Measurements from ENCODE around the gene PRKCB.

PRKCB gene

DNA sequence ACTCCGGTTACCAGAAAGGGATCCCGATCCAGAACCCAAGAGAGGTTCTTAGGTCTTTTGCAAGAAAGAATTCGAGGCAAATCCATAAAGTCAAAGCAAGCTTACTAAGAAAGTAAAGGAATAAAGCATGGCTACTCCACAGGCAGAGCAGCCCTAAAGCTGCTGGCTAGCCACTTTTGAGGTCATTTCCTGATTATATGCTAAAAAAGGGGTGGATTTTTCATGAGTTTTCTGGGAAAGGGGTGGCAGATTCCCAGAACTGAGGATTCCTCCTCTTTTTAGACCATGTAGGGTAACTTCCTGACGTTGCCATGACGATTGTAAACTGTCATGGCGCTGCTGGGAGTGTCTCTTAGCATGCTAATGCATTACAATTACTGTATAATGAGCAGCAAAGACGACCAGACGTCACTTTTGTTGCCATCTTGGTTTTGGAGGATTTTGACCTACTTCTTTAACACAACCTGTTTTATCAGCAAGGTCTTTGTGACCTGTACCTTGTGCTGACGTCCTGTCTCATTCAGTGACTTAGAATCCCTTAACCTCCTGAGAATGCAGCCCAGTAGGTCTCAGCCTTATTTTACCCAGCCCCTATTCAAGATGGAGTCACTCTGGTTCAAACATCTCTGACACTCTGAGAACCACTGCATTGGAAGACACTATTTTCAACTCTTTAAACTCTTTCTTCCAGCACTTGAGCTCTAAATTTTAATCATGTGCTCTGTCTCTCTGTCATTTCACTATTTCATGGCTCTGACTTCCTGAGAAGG is 216.7 kb downstream of the PRKCB start:
- no peak for DNase-seq

DNA sequence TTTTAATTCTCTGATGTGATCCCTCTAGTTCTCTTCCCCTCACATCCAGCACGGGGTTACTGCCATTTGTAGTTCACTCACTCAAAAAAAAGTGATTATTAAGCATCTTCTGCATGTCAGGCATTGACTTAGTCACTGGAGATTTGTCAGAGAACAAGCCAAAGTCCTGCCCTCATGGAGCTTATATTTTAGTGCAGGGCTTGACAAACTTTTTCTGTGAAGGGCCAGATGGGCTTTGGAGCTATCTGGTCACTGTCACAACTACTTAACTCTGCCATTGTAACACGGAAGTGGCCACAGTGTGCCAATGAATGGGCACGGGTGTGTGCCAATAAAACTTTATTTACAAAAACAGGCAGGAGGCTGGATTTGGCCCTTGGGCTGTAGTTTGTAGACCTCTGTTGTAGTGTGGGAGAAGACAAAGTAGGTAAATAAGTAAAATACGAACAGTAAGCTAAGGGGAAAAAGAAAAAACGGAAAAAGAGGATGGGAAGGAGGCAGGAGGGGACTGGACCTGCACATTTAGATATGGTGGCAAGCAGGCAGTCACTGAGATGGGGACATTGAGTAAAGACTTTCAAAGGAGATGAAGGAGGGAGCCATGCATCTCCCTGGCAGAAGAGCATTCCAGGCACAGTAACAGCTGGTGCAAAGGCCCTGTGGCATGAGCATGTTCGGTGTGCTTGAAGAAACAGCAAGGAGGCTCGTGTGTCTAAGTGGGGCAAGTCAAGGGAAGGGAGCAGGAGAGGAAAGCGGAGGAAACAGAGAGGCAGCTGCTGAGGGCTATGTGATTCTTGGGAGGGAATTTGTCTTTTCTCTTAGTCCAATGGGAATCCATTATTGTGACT is 217.5 kb downstream of the PRKCB start:
- DNase-seq: no peak

DNA sequence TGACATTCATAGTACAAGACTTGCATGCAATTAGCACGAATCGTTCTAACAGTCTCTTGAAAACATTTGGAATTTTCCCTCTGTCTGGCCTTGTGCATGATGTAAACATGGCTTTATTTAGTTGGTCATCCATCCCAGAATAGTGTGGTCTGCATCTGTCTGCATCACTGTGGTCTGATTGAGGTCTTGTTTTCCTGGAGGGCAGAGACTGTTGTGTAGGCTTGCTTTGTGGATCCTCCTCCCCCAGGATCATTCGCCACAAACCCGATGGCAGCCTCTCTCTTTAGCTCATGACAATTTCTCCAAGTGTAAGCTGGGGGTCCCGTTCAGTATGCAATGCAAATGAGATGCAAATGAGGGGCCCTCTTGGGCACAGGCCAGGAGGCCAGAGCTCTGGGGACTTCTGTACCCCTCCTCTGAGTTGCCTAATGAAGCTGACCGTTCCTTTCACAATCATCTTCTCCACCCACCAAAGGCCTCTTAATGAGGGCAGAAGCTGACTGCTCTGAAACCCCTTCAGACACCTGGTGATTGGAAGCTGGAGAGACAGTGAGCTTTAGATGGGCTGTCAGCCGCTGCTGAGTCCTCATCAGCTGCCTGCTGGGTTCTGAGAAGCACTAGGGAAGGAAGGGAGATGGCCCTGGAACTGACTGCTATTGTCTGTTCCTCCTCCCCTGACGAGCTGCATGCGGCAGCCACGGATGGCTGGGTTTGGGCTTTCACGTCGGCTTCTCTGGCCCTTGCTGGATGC is 219.1 kb downstream of the PRKCB start:
- DNase-seq: no peak

DNA sequence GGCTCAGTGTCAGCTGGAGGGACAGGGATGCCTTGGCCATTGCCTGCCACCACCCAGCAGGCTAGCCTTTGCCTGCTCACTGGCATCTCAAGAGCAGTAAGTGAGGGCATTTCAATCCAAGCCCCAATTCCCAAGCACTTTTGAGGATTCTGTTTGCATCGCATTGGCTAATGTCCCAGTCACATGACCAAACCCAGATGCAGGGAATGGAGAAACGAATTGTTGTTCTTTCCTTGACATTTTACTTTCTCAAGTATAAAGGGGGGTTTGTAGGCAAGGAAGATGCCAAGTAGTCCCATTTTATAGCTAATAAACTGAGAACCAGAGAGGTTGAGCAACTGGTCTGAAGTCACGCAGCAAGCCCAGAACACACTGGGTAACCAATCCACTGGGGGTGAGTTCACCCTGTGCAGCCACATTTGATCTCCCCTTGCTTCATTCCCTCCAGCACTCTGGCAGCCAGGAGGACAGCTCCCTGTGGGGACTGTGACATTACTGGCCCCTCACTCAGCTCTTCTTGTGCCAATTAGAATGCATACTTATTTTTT is 226.6 kb downstream of the PRKCB start:
- no peak for DNase-seq

DNA sequence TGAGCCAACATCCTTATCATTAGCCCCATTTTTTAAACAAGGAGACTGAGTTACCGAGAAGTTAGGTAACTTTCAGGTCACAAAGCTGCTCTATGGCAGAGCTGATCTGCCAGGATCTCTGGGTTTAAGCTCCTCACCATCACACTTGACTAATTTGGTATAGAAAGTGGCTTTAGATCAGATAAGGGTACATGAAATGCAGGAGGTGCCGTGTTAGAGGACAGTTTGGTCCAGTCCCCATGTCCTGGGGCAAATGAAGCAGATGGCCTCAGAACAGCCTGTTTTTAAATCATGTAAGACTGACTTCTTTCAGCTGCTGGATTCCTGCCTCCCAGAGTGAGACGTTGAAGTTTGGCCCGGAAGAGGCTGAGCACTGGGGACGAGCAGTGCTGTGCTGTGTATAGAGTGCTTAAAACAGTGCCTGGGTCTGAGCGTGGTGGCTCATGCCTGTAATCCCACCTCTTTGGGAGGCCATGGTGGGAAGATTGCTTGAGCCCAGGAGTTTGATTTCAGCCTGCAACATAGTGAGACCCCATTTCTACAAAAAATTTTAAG is 233.3 kb downstream of the PRKCB start:
- no peak for DNase-seq

DNA sequence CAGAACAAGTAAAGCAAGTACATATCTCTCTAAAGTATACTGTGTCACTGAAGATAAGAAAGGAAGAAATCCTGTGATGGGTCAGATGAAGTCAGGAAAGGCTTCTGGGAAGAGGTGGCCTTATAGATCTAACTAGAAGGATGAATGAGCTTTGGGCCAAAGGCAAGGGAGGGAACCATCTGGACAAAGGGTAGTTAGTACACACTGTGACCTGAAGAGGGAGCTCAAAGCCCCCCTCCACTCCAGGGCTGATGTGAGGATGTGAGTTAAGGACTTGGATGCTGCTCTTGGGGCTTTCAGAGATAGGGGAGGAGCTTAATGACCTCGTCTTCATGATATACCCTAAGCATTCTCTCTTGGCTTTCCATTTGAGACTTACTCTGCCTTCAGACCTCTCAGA is 235.1 kb downstream of the PRKCB start:
- DNase-seq: no peak

DNA sequence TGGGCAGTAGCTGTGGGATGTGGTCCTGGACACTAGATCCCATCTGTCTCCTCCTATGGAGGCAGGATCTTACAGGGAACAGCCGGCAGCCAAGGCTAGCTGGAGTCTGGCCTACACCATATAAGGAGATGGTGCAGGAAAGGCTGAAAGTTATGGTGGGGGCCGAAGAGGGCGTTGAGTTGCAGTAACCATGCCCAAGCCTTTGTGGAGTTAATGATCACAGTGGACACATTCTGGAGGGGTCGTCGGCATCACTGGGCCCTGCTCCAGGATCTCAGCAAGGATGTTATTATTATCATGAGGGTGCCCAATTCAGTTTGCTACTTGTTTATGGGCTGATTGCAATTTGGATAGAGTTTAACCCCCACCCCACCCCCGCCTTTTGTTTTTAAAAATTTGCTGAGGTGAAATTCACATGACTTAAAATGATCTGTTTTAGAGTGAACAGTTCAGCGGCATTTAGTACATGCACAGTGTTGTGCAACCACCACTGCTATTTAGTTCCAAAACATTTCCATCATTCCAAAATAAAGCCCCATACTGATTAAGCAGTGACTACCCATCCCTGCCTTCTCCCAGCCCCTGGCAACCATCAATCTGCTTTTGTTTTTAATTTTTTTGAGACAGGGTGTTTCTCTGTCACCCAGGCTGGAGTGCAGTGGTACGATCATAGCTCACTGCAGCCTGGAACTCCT is 236.0 kb downstream of the PRKCB start:
- DNase-seq: no peak

DNA sequence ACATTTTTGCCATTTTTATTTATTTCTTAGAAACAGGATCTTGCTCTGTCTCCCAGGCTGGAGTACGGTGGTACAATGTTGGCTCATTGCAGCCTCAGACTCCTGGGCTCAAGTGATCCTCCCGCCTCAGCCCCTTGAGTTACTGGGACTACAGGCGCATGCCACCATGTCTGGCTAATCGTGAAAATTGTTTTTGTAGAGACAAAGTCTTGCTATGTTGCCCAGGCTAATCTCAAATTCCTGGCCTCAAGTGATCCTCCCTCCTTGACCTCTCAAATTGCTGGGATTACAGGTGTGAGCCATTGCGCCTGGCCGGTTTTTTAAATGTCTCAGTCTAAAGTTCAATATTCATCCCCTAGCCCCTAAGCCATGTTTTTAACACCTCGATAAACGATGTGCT is 237.5 kb downstream of the PRKCB start:
- DNase-seq: no peak

DNA sequence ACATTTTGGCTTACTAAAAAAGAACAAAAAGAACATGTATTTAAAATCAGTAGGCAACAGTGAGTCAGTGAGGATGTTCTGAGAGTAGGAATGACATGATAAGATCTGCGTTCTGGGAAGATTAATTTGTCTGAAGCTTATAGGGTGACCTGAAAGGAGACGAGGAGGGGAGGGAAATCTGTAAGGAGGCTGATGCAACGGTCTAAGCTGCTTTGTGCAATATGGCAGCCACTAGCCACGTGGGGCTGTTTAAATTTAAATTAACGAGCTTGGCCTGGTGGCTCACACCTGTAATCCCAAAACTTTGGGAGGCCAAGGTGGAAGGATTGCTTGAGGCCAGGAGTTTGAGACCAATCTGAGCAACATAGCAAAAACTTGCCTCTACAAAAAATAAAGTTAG is 238.8 kb downstream of the PRKCB start:
- DNase-seq: no peak

DNA sequence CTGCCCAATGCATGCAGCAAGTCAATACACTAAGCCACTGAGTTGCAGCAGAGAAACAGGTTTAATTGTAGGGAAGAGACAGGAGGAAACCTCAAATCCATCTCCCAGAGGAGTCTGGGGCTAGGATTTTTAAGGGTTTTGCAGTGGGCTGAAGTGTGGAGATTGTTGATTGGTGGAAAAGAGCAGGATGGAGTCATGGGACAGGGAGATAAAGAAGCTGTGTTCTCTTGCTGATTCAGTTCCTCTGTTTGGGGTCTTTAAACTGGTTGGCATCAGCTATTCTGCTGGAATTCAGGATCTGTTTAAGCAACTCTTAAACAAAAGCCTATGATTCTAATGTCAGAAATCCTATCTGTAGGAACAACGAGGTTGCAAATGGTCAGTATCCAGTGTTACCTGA is 239.5 kb downstream of the PRKCB start:
- no peak for DNase-seq

DNA sequence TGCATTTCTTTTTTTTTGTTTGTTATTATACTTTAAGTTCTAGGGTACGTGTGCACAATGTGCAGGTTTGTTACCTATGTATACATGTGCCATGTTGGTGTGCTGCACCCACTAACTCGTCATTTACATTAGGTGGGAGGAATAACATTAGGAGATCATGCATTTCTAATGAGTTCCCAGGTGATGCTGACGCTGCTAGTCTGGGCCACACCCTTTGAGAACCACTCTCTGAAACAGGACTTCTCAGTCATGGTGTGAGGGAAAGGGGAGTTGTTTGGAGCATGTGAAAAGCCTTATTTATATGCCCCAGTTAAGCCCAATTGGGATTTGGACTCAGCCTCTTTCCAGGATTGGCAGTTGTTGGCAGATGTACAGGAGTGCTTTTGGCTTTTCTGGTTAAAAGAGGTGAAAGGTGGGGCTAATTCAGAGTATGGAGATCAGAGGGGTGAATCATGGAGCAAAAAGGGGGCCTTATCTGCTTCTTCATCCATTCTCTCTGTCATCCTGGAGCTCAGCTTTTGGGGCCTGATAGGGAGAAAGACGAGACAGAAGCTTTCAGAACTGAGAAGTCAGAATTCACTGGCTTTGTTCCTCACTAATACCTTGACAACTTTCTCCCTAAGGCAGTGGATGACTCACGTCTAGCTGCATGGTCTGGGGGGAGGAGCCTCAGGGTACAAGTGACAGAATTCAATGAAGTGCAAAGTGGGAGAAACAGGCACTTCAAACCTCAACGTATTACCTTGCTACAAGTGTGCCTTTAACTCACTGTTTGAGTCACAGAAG is 240.3 kb downstream of the PRKCB start:
- no peak for DNase-seq

DNA sequence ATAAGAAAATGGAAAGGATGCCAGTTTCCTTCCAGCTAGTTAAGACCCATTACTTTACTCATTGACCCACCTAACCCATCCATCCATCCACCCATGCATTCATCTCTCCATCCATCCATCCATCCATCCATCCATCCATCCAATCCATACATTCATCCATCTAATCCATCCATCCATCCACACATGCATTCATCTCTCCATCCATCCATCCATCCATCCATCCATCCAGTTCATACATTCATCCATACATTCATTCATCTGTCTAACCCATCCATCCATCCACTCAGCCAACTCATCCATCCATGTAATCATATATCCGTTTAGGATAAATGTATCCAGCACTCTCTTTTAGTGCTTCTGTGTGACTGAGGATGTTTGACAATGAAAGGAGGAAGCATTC is 241.5 kb downstream of the PRKCB start:
- DNase-seq: no peak

DNA sequence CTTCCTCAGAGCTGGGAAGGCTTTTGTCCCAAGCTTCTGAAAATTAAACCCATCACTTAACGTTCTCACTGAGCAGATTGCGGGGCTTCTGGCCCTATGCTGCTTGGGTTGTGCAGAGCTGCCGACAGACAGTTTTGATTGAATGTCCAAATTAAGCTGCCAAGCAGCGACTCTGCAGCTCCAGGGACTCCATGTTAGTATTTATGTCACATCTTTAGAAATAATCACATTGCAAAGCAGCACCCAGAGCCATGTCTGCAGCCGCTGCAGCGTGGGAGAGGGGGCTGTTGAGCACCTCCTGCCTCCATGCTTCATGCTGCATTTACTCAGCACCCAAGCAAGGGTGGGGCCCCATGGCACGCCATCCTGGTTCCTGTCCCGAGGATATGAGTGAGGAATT is 242.2 kb downstream of the PRKCB start:
- DNase-seq: no peak

DNA sequence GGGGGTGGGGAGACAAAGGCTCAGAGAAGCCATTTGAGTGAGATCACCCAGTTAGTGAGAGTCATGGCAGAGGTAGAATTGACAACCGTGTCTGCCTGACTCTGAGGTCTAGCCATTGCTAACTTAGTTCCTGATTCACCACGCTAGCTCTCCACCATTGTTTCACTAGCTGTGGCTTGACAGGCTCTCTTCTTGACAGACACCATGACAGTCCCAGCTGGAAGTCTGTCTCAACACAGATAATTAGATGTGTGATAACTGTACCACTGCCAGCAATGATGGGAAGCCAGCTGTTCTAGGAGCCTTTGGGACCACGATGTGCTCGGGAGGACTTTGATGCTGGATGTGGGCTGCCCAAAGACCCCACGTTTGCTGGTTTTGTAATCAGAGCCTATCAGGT is 249.9 kb downstream of the PRKCB start:
- DNase-seq: no peak

DNA sequence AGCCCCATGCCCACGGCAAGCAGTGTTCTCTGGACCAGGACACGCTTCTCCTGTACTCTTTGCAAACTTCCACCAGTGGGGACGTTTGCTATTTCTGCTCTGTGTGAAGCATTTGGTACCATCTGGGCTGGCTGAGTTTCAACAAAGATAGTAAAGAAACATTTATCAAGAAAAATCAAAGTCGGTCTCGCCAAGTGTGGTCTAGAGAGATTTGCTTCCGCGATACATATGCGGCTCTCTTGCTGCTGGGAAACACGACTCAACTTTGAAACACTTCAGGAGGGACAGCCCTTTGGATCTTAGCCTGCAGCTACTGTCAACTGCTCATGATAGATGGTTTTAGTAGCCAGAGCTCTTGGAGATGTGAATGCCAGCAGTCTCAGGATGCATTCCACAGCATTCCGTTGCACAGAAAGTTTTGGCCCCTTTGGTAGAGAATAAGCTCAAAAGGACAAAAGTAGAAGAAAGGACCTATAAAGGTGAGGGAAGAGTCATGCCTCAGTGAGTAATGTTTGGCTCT is 252.2 kb downstream of the PRKCB start:
- DNase-seq: no peak

DNA sequence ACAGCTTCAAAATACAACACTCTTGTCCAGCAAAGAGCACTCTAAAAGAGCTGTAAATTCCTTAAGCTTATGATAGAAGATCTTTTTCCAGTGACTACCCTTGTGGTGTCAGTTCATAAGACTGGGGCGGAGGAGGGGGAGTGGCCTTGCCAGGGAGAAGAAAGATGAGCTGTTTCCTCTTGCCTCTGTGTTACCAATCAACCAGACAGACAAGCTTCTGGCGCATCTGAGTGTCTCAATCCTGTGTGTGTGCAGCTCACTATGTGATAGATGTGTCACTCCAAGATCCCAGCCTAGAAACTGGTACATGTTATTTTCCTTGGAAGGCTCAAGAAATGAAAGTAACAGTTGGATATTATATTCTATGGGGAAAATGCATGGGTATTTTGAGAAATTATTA is 253.0 kb downstream of the PRKCB start:
- DNase-seq: no peak

DNA sequence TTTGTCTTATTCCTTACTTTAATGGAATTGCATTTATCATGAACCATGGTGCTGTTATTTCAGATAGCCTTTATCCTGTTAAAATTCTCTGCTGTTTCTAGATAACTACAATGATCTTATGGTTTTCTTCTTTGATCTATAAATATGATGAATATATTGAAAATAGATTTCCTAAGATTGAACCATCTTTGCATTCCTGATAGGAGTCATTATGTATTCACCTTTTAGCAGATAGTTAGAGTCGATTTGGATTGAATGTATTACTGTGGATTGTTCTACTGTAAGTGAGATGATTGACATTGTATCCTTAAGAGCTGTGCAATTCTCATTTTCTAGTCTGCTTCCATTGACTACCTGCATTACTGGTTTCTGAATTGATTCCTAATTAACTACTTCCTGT is 255.3 kb downstream of the PRKCB start:
- DNase-seq: no peak

DNA sequence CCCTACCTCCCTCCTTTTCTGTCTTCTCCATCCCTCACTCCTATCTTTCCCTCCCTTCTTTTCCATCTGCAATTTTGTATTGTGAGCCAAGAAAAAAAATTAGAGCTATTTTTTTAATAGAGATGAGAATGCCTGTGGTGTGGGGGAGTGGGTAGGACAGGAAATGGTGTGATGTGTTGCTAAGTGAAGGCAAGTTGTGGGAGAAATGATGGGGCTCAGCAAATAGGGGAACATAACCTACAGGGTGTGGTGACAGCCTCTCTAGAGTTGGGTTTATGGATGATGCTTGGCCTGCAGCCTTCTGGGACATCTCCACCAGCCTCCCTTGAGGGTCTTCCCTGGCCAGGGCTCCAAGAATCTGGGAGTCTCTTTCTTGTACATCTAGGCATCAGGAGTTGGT is 257.3 kb downstream of the PRKCB start:
- no peak for DNase-seq

DNA sequence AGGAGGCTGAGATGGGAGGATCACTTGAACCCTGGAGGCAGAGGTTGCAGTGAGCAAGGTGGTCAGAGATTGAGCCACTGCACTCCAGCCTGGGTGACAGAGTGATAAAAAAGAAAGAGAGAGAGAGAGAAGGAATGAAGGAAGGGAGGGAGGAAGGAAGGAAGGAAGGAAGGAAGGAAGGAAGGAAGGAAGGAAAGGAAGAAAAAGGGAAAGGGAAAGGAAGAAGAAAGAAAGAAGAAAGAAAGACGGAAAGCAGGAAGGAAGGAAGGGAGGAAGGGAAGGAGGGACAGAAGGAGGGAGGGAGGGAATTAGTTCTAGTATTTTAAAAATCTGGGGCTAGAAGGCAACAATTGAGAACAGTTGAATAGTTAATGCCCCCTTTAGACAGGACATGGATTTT is 258.9 kb downstream of the PRKCB start:
- DNase-seq: no peak

DNA sequence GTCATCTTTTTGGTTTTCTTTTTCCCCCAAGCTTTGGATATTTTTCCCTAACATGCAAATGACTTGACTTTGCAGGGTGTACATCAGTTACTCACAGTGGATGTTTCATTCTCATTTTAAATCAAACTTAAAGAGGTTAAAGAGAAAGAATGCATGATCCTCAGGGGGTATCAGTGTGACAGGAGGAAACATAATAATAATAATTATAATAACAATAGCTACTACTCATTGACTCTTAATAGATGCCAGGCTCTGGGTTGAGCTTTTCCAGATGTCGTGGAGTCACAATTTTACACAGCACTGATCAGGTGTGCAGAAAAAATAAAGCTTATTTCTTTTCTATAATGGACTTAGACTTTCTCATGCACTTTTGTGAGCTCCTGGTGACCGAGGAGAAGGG is 263.1 kb downstream of the PRKCB start:
- no peak for DNase-seq

DNA sequence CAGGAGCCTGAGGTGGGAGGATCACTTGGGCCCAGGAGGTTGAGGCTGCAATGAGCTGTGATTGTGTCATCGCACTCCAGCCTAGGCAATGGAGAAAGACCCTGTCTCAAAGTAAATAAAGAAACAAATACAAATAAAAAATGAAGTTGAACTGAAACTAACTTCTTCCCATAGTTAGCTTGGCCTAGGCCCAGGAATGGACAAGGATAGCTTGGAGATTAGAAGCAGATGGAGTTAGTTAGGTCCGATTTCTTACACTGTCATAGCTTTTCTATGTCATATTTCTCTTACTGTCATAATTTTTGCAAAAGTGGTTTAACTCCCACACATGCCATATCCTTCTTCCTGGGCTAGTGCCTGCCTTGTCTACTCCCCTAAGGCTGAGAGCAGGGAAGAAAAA is 265.6 kb downstream of the PRKCB start:
- no peak for DNase-seq
